GM21367 (cell line): Measurements from ENCODE around the gene EGFL7.

ENCODE experiments used
- ATAC-seq: cut with Tn5 transposase; IDR thresholded peaks from one replicate; pipeline ENCODE4 v1.9.1; 2021; ENCODE audit not compliant: unreplicated experiment

Gene EGFL7

DNA sequence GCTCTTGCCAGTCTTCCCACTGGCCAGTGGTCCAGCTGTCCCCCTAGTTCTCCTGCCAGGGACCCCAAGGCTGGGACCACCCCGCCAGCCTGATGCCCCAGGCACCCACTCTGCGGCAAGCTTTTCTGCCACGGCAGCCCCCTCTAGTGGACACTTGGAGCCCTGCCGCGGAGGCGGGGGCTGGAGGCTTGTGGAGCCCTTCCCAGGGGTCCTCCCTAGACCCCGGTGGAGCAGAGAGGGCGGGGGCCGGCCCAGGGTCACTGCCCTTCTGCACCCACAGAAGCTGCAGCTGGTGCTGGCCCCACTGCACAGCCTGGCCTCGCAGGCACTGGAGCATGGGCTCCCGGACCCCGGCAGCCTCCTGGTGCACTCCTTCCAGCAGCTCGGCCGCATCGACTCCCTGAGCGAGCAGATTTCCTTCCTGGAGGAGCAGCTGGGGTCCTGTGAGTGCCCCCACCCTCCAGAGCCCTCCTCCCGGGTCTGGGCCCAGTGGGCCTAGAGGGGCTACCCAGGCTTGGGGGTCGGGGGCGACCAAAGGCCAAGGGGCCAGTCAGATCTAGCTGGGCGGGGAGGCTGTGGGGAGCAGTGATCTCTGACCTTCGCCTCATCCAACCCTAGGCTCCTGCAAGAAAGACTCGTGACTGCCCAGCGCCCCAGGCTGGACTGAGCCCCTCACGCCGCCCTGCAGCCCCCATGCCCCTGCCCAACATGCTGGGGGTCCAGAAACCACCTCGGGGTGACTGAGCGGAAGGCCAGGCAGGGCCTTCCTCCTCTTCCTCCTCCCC is 9.1 kb downstream of the EGFL7 start:
- no peak for ATAC-seq

GRCh38 chr9:136672431-136673087 is 9.8 kb downstream of the EGFL7 start:
- no peak for ATAC-seq

- ATAC-seq: no peak
Measured at GRCh38 chr9:136673088-136673974, 10.6 kb downstream of the EGFL7 start.

- no peak for ATAC-seq
Measured at GRCh38 chr9:136673975-136674785, 11.5 kb downstream of the EGFL7 start.

- ATAC-seq: no peak
Measured at GRCh38 chr9:136674786-136675349, 12.2 kb downstream of the EGFL7 start.

GRCh38 chr9:136675477-136676296 is 13.0 kb downstream of the EGFL7 start:
- no peak for ATAC-seq

- no peak for ATAC-seq
Measured at GRCh38 chr9:136676297-136676794, 13.6 kb downstream of the EGFL7 start.

- ATAC-seq: no peak
Measured at GRCh38 chr9:136676920-136677686, 14.4 kb downstream of the EGFL7 start.

DNA sequence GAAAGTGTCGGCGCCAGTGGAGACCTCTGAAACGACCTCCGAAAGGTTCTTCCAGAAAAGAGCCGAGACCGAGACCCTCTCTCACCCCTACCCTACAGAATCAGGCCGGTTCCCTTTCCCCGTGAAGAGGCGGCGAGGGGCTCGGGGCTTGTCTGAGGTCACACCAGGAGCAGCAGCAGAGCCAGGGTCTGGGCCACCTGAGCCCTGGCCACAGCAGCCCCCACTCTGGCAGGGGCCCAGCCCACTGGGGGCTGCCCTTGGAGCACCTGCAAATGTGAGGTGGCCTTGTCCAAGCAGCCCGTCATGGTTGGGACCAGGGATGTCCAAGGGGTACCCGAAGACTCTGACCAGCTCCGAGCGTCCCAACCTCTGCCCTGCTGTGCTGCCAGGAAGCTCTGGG is 15.3 kb downstream of the EGFL7 start:
- no peak for ATAC-seq

DNA sequence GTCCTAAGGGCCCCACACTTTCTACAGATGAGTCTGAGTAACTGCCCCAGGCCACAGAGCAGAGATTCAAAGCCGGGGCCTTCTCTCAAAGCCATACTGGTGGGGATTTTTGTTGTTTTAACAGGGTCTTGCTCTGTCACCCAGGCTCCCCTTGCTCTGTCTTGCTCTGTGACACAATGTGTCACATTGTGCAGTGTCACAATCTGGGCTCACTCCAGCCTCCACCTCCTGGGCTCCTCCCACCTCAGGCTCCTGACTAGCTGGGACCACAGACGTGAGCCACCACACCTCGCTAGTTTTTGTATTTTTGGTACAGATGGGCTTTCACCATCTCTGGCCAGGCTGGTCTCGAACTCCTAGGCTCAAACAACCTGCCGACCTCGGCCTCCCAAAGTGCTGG is 15.9 kb downstream of the EGFL7 start:
- no peak for ATAC-seq

GRCh38 chr9:136679431-136679941 is 16.8 kb downstream of the EGFL7 start:
- ATAC-seq: no peak

DNA sequence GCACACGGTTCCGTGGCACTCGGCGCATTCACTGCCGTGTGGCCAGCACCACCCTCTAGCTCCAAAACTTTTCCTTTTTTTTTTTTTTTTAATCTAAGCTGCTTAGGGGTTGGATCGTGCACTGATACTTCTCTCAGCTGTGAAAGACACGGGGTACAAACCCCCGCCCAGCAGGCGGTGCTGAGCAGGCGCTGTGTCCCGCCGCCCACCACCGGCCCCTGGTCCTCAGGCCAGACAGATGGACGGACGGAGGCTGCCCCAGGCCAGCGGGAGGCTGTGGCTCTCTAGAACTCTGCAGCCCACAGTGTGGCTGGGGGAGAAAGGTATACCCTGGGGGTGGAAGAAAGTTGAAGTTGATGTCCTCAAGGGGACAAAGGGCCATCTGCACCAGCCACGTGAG is 18.3 kb downstream of the EGFL7 start:
- no peak for ATAC-seq

- no peak for ATAC-seq
Measured at GRCh38 chr9:136681945-136682699, 19.4 kb downstream of the EGFL7 start.

GRCh38 chr9:136682710-136683109 is 20.0 kb downstream of the EGFL7 start:
- ATAC-seq: no peak

- ATAC-seq: no peak
Measured at GRCh38 chr9:136683173-136683745, 20.5 kb downstream of the EGFL7 start.

GRCh38 chr9:136683755-136684154 is 21.0 kb downstream of the EGFL7 start:
- no peak for ATAC-seq

DNA sequence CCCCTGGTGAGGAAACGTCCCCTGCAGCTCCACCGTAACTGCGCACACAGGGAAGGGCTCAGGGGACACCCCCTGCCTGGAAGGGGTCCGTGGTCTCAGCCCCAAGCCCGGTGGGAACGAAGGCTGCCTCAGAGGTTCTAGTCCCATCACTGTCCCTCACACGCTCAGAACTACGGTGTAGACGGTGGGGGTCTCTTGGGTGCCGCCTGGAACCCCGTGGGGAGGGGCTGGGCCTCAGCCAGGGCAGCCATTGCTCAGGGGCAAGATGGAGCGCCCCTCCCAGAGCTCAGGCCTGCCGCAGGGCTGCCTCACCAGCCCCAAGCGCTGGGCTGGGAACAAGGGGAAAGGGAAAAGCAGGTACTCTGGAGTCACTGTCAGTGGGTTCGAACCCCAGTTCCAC is 21.6 kb downstream of the EGFL7 start:
- no peak for ATAC-seq
